Coronary artery (tissue), 2 donors: ENCODE measurements around the gene EPHB2.

Source experiments
- DNase-seq: peaks from one replicate; pipeline ENCODE4 v3.0.0-alpha.2; 2017; ENCODE audit warnings: low spot score
- H3K27ac ChIP-seq, 2 donors: fragments of 200-600 bp; sonication (generic); one replicate each; pipeline ENCODE4 v1.5.1; 2016 to 2019
- H3K4me3 ChIP-seq: fragments of 200-600 bp; sonication (generic); 2 replicates; pipeline ENCODE4 v1.5.1; 2016; ENCODE audit warnings: mild to moderate bottlenecking, moderate library complexity
- CTCF ChIP-seq: fragments of 200-600 bp; sonication (generic); IDR thresholded peaks from one replicate; pipeline ENCODE4 v1.5.1; 2019; ENCODE audit warnings: antibody characterized with exemption

The EPHB2 gene

GRCh38 chr1:22790232-22791008 is 79.8 kb downstream of the EPHB2 start:
- H3K4me3 ChIP-seq, result no peak overlapping the region
- TF ChIP-seq CTCF, result no peak
- no peak overlapping the region for H3K27ac ChIP-seq
- DNase-seq, result no peak

GRCh38 chr1:22791831-22792347 is 81.2 kb downstream of the EPHB2 start:
- H3K4me3 ChIP-seq, result no peak overlapping the region
- TF ChIP-seq CTCF, result no peak
- H3K27ac ChIP-seq, result peak overlapping the region in 1 of 2 donors; percentile 22
- no peak for DNase-seq

GRCh38 chr1:22792396-22793160 is 81.9 kb downstream of the EPHB2 start:
- Histone ChIP-seq H3K4me3 (no peak overlapping the region), H3K27ac (peak overlapping the region in 1 of 2 donors; percentile 22)
- no peak for TF ChIP-seq CTCF
- no peak for DNase-seq

GRCh38 chr1:22793647-22794046 is 83.0 kb downstream of the EPHB2 start:
- no peak for TF ChIP-seq CTCF
- H3K4me3 ChIP-seq, result no peak overlapping the region
- H3K27ac ChIP-seq, result no peak overlapping the region
- no peak for DNase-seq

- Histone ChIP-seq H3K4me3 (no peak overlapping the region), H3K27ac (peak overlapping the region in 1 of 2 donors; percentile 56)
- no peak for TF ChIP-seq CTCF
- DNase-seq, result no peak
These were observed 84.2 kb downstream of the EPHB2 start for GRCh38 chr1:22794647-22795365.

- H3K27ac ChIP-seq, result no peak overlapping the region
- DNase-seq, result no peak
- TF ChIP-seq CTCF, result no peak
- no peak overlapping the region for H3K4me3 ChIP-seq
These were observed 84.7 kb downstream of the EPHB2 start for GRCh38 chr1:22795366-22795714.
